ENCODE results near the gene RPRML.
"Not testable (repeated sequence)": the region's sequence is repeated elsewhere in the genome, so short reads cannot be mapped to it uniquely, and the experiment has no call there.

The RPRML gene

GRCh38 chr17:46979147-46979863 lies at the start of gene RPRML:
TSS of gene RPRML (minus strand) at chr17:46979253. CDS start at chr17:46979007, 246 bp downstream.
- DNase-seq (peak; percentile 50), ATAC-seq (ENCODE audit: insufficient read depth, low read depth) (peak; percentile 84)
- Histone ChIP-seq H3K27me3 (ENCODE audit: insufficient read depth, low read length, poor library complexity) (peaks cover 14% of the 10 kb centered on the region), H3K4me3 (ENCODE audit: low read depth in 1 of 2, low read length in 2 of 2) (peak within 1 kb of the TSS in 1 of 2 experiments; percentile 50; a peak in 2 of 4 replicates), H3K79me2 (ENCODE audit: insufficient read depth, low read length) (no peaks in the 10 kb centered on the region), H3K4me2 (ENCODE audit: insufficient read depth, low read length) (peak within 1 kb of the TSS; percentile 61), H3K27ac (ENCODE audit: low read length) (no peak within 1 kb of the TSS), H4K20me1 (ENCODE audit: insufficient read depth, low read length) (no peaks in the 10 kb centered on the region), H2AFZ (ENCODE audit: low read depth, low read length) (no peak within 1 kb of the TSS), H3K36me3 (ENCODE audit: insufficient read depth, low read length) (no peaks in the 10 kb centered on the region), H3K9me3 (ENCODE audit: insufficient read depth, low read length, severe bottlenecking) (no peaks in the 10 kb centered on the region), H3K9ac (ENCODE audit: low read depth, low read length) (peak within 1 kb of the TSS; percentile 32; the same call in 1 of the 2 replicates), H3K4me1 (ENCODE audit: insufficient read depth, low read length) (peaks cover 12% of the 10 kb centered on the region)
- peak; percentile 64 for TF ChIP-seq EZH2 (IDR thresholded peaks at IDR 0.05; ENCODE audit: borderline replicate concordance, low read depth, low read length, severe bottlenecking)
- TF ChIP-seq CTCF (IDR thresholded peaks at IDR 0.05; ENCODE audit: borderline replicate concordance, extremely low read depth, low read length, poor library complexity, severe bottlenecking), result no peak

GRCh38 chr17:47016966-47017365 lies 37.9 kb upstream of the RPRML start:
- not testable (repeated sequence) for H2AFZ ChIP-seq (ENCODE audit: low read depth, low read length); H3K27ac ChIP-seq (ENCODE audit: low read length); DNase-seq; H3K79me2 ChIP-seq (ENCODE audit: insufficient read depth, low read length); H4K20me1 ChIP-seq (ENCODE audit: insufficient read depth, low read length); H3K4me2 ChIP-seq (ENCODE audit: insufficient read depth, low read length); H3K36me3 ChIP-seq (ENCODE audit: insufficient read depth, low read length); ATAC-seq (ENCODE audit: insufficient read depth, low read depth); H3K9ac ChIP-seq (ENCODE audit: low read depth, low read length); H3K4me1 ChIP-seq (ENCODE audit: insufficient read depth, low read length); H3K4me3 ChIP-seq (ENCODE audit: low read depth in 1 of 2, low read length in 2 of 2); H3K27me3 ChIP-seq (ENCODE audit: insufficient read depth, low read length, poor library complexity); H3K9me3 ChIP-seq (ENCODE audit: insufficient read depth, low read length, severe bottlenecking)

- Histone ChIP-seq H3K79me2 (ENCODE audit: insufficient read depth, low read length) (no peaks in the 10 kb centered on the region), H3K27me3 (ENCODE audit: insufficient read depth, low read length, poor library complexity) (no peaks in the 10 kb centered on the region), H2AFZ (ENCODE audit: low read depth, low read length) (no peak overlapping the region), H3K4me1 (ENCODE audit: insufficient read depth, low read length) (no peaks in the 10 kb centered on the region), H3K4me3 (ENCODE audit: low read depth in 1 of 2, low read length in 2 of 2) (no peak overlapping the region), H3K4me2 (ENCODE audit: insufficient read depth, low read length) (no peak overlapping the region), H3K27ac (ENCODE audit: low read length) (no peak overlapping the region), H3K36me3 (ENCODE audit: insufficient read depth, low read length) (no peaks in the 10 kb centered on the region), H3K9ac (ENCODE audit: low read depth, low read length) (no peak overlapping the region), H3K9me3 (ENCODE audit: insufficient read depth, low read length, severe bottlenecking) (no peaks in the 10 kb centered on the region), H4K20me1 (ENCODE audit: insufficient read depth, low read length) (no peaks in the 10 kb centered on the region)
- no peak for TF ChIP-seq EZH2 (IDR thresholded peaks at IDR 0.05; ENCODE audit: borderline replicate concordance, low read depth, low read length, severe bottlenecking)
- no peak for TF ChIP-seq CTCF (IDR thresholded peaks at IDR 0.05; ENCODE audit: borderline replicate concordance, extremely low read depth, low read length, poor library complexity, severe bottlenecking)
- no peak for DNase-seq
- ATAC-seq (ENCODE audit: insufficient read depth, low read depth), result no peak
These were observed 34.3 kb upstream of the RPRML start for GRCh38 chr17:47013341-47013740.

GRCh38 chr17:47012457-47012856 lies 33.4 kb upstream of the RPRML start:
- Histone ChIP-seq H3K9ac (ENCODE audit: low read depth, low read length) (no peak overlapping the region), H3K36me3 (ENCODE audit: insufficient read depth, low read length) (no peaks in the 10 kb centered on the region), H3K4me3 (ENCODE audit: low read depth in 1 of 2, low read length in 2 of 2) (no peak overlapping the region), H3K4me1 (ENCODE audit: insufficient read depth, low read length) (no peaks in the 10 kb centered on the region), H3K4me2 (ENCODE audit: insufficient read depth, low read length) (no peak overlapping the region), H3K79me2 (ENCODE audit: insufficient read depth, low read length) (no peaks in the 10 kb centered on the region), H3K9me3 (ENCODE audit: insufficient read depth, low read length, severe bottlenecking) (no peaks in the 10 kb centered on the region), H3K27ac (ENCODE audit: low read length) (no peak overlapping the region), H2AFZ (ENCODE audit: low read depth, low read length) (no peak overlapping the region), H3K27me3 (ENCODE audit: insufficient read depth, low read length, poor library complexity) (no peaks in the 10 kb centered on the region), H4K20me1 (ENCODE audit: insufficient read depth, low read length) (no peaks in the 10 kb centered on the region)
- DNase-seq (no peak), ATAC-seq (ENCODE audit: insufficient read depth, low read depth) (no peak)
- TF ChIP-seq EZH2 (IDR thresholded peaks at IDR 0.05; ENCODE audit: borderline replicate concordance, low read depth, low read length, severe bottlenecking) (no peak), CTCF (IDR thresholded peaks at IDR 0.05; ENCODE audit: borderline replicate concordance, extremely low read depth, low read length, poor library complexity, severe bottlenecking) (no peak)

Data from DND-41 (cell line).